Measurements from ENCODE around the gene DNAJA4.

GRCh38 chr15:78274994-78275393 is 10.6 kb downstream of the DNAJA4 start:
- TF ChIP-seq CTCF (IDR thresholded peaks at IDR 0.05), result no peak
- TF ChIP-seq POLR2A (IDR thresholded peaks at IDR 0.05), result no peak
